GM21786 (cell line): ENCODE data around the gene CDH4.

Experiments
- ATAC-seq: cut with Tn5 transposase; IDR thresholded peaks from one replicate; pipeline ENCODE4 v1.9.1; 2021; ENCODE audit not compliant: unreplicated experiment

The CDH4 gene

GRCh38 chr20:61660559-61660958, 408.5 kb downstream of the CDH4 start:
- ATAC-seq: no peak

- no peak for ATAC-seq
Observed at GRCh38 chr20:61661025-61661424, 409.0 kb downstream of the CDH4 start.

- no peak for ATAC-seq
Observed at GRCh38 chr20:61661583-61661982, 409.5 kb downstream of the CDH4 start.

- ATAC-seq: no peak
Observed at GRCh38 chr20:61662226-61662967, 410.3 kb downstream of the CDH4 start.

- no peak for ATAC-seq
Observed at GRCh38 chr20:61662968-61663331, 410.9 kb downstream of the CDH4 start.

- ATAC-seq: no peak
Observed at GRCh38 chr20:61663521-61664425, 411.7 kb downstream of the CDH4 start.

- ATAC-seq: no peak
Observed at GRCh38 chr20:61664556-61665320, 412.7 kb downstream of the CDH4 start.

GRCh38 chr20:61665528-61666470, 413.7 kb downstream of the CDH4 start:
- no peak for ATAC-seq

GRCh38 chr20:61666471-61666832, 414.4 kb downstream of the CDH4 start:
- ATAC-seq: no peak

- ATAC-seq: no peak
Observed at GRCh38 chr20:61667056-61667792, 415.2 kb downstream of the CDH4 start.

- no peak for ATAC-seq
Observed at GRCh38 chr20:61668065-61668650, 416.1 kb downstream of the CDH4 start.

- no peak for ATAC-seq
Observed at GRCh38 chr20:61668771-61669503, 416.9 kb downstream of the CDH4 start.

- ATAC-seq: no peak
Observed at GRCh38 chr20:61670274-61670673, 418.2 kb downstream of the CDH4 start.

GRCh38 chr20:61671559-61671958, 419.5 kb downstream of the CDH4 start:
- ATAC-seq: no peak

- ATAC-seq: no peak
Observed at GRCh38 chr20:61673152-61673847, 421.2 kb downstream of the CDH4 start.

- no peak for ATAC-seq
Observed at GRCh38 chr20:61674121-61674520, 422.1 kb downstream of the CDH4 start.

GRCh38 chr20:61674688-61675087, 422.6 kb downstream of the CDH4 start:
- no peak for ATAC-seq

- ATAC-seq: no peak
Observed at GRCh38 chr20:61677928-61678327, 425.9 kb downstream of the CDH4 start.
